ENCODE measurements around the gene PRR18. TPM values are rescaled to one million over a fixed set of nuclear protein-coding genes. Genes with fewer than 3 reads are reported as not detected.

PRR18 gene
- total and polyA plus RNA-seq, 4 donors: 0.33 to 2.9 (median 0.87) TPM

DNA sequence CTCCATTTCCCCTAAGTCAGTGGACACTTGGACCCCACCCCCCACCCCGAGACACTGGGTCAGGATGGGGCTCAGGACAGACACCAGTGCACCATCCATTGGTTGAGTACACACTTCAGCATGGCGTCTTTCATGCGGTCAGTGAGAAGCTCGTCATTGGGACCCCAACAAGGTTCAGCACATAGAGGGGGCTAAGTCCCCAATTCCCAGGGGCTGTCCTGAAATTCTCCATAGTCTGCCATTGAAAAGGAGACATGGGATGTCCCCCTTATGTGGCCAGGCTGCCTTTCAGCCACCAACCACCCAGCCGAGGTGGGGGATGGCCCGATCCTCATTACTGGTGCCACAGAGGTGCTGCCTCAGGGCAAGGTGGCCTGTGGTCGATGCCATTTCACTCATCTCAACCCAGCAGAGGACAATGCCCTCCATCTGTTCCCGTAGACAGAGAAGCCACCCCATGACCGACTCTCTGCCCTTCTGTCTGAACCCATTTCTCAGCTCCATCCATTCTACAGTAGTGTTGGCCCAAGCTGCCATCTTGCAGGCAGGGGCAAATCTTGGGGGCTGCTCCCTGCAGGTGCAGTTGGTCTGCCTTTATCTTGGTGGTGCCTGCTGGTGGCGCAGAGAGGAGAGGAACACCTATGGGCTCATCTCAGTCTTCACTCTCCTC is 37.4 kb downstream of the PRR18 start:
- no peak overlapping the region for H3K4me3 ChIP-seq
- H3K27me3 ChIP-seq (ENCODE audit: control insufficient read depth in 3 of 3, insufficient read depth in 3 of 3, low read length in 2 of 3): peaks cover 0 to 23% (median 23%) of the 10 kb centered on the region in 3 donors
- H3K9ac ChIP-seq (ENCODE audit: insufficient read depth in 1 of 2, low read length in 2 of 2): no peak overlapping the region
- H3K27ac ChIP-seq (ENCODE audit: low read depth in 1 of 2, low read length in 1 of 2): no peak overlapping the region
- TF ChIP-seq, protein P1, sequence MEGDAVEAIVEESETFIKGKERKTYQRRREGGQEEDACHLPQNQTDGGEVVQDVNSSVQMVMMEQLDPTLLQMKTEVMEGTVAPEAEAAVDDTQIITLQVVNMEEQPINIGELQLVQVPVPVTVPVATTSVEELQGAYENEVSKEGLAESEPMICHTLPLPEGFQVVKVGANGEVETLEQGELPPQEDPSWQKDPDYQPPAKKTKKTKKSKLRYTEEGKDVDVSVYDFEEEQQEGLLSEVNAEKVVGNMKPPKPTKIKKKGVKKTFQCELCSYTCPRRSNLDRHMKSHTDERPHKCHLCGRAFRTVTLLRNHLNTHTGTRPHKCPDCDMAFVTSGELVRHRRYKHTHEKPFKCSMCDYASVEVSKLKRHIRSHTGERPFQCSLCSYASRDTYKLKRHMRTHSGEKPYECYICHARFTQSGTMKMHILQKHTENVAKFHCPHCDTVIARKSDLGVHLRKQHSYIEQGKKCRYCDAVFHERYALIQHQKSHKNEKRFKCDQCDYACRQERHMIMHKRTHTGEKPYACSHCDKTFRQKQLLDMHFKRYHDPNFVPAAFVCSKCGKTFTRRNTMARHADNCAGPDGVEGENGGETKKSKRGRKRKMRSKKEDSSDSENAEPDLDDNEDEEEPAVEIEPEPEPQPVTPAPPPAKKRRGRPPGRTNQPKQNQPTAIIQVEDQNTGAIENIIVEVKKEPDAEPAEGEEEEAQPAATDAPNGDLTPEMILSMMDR (IDR thresholded peaks at IDR 0.05; ENCODE audit: control extremely low read depth, extremely low read depth): no peak
- 84 to 87% methylated on average over 10 of the region's 10 CpGs for WGBS, 2 donors
- no peaks in the 10 kb centered on the region for H3K9me3 ChIP-seq (ENCODE audit: control insufficient read depth in 4 of 4, insufficient read depth in 3 of 4, low read length in 3 of 4)
- no peak for DNase-seq
- no peak for ATAC-seq (ENCODE audit: insufficient read depth, low FRiP score)
- no peaks in the 10 kb centered on the region for H3K36me3 ChIP-seq (ENCODE audit: control insufficient read depth in 4 of 4, insufficient read depth in 4 of 4, low read length in 4 of 4)
- H3K4me1 ChIP-seq (ENCODE audit: control insufficient read depth in 5 of 5, insufficient read depth in 5 of 5, low read length in 5 of 5): no peaks in the 10 kb centered on the region

DNA sequence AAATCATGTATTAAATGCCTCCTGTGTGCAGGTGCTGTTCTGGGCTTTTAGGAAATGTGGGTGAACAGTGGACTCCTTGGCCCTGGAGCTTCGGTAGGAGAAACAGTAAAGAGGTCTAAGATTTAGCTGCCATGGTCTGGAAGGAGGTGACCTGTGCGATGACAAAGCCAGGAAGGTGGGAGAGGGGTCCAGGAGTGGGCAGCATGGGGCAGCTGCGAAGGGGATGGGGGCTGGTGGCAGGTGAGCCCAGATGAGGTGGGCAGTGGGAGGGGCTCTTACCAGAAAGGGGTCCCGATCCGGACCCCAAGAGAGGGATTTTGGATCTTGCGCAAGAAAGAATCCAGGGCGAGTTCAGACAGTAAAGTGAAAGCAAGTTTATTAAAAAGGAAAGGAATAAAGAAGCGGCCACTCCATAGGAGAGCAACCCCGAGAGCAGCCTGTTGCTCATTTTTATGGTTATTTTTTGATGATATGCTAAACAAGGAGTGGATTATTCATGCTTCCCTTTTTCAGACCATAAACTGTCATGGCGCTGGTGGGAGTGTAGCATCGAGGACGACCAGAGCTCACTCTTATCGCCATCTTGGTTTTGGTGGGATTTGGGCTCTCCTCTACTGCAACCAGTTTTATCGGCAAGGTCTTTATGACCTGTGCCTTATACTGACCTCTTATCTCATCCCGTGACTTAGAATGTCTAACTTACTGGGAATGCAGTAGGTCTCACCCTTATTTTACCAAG is 38.7 kb downstream of the PRR18 start:
- H3K4me1 ChIP-seq (ENCODE audit: control insufficient read depth in 5 of 5, insufficient read depth in 5 of 5, low read length in 5 of 5): no peaks in the 10 kb centered on the region
- no peak overlapping the region for H3K27ac ChIP-seq (ENCODE audit: low read depth in 1 of 2, low read length in 1 of 2)
- TF ChIP-seq, protein P1 (IDR thresholded peaks at IDR 0.05; ENCODE audit: control extremely low read depth, extremely low read depth): no peak
- no peaks in the 10 kb centered on the region for H3K9me3 ChIP-seq (ENCODE audit: control insufficient read depth in 4 of 4, insufficient read depth in 3 of 4, low read length in 3 of 4)
- H3K36me3 ChIP-seq (ENCODE audit: control insufficient read depth in 4 of 4, insufficient read depth in 4 of 4, low read length in 4 of 4): no peaks in the 10 kb centered on the region
- H3K4me3 ChIP-seq: no peak overlapping the region
- ATAC-seq (ENCODE audit: insufficient read depth, low FRiP score) (no peak), DNase-seq (no peak)
- peaks cover 0 to 25% (median 23%) of the 10 kb centered on the region in 3 donors for H3K27me3 ChIP-seq (ENCODE audit: control insufficient read depth in 3 of 3, insufficient read depth in 3 of 3, low read length in 2 of 3)
- 83 to 91% methylated on average over 15 of the region's 15 CpGs for WGBS, 2 donors
- no peak overlapping the region for H3K9ac ChIP-seq (ENCODE audit: insufficient read depth in 1 of 2, low read length in 2 of 2)

DNA sequence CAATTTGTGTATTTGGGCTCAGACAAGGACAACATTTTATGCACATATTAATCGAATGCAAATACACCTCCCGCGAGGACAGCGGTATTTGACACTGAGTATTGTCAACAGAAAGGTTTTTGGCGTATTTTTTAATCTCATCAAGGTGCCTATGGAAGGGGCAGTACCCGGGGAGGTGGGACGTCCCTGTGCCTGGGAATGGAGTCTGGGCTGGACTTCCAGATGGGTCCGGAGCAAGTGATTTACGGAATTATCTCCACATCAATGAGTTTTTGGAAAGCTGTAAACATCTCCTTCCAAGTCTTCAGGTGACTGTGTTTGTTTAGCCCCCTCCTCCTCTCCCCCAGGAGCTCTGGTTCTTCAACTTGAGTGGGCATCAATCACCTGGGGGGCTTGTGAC is 39.8 kb downstream of the PRR18 start:
- Histone ChIP-seq H3K4me1 (ENCODE audit: control insufficient read depth in 5 of 5, insufficient read depth in 5 of 5, low read length in 5 of 5) (no peaks in the 10 kb centered on the region), H3K4me3 (no peak overlapping the region), H3K9me3 (ENCODE audit: control insufficient read depth in 4 of 4, insufficient read depth in 3 of 4, low read length in 3 of 4) (no peaks in the 10 kb centered on the region), H3K27ac (ENCODE audit: low read depth in 1 of 2, low read length in 1 of 2) (no peak overlapping the region), H3K9ac (ENCODE audit: insufficient read depth in 1 of 2, low read length in 2 of 2) (no peak overlapping the region), H3K27me3 (ENCODE audit: control insufficient read depth in 3 of 3, insufficient read depth in 3 of 3, low read length in 2 of 3) (peaks cover 0 to 23% (median 21%) of the 10 kb centered on the region in 3 donors), H3K36me3 (ENCODE audit: control insufficient read depth in 4 of 4, insufficient read depth in 4 of 4, low read length in 4 of 4) (no peaks in the 10 kb centered on the region)
- WGBS, 2 donors: 40 to 54% methylated on average over 9 of the region's 9 CpGs
- ATAC-seq (ENCODE audit: insufficient read depth, low FRiP score) (no peak), DNase-seq (no peak)
- TF ChIP-seq, protein P1 (IDR thresholded peaks at IDR 0.05; ENCODE audit: control extremely low read depth, extremely low read depth): no peak
